ENCODE measurements around the gene EIF3L.

GRCh38 chr22:37925767-37926166 lies 76.5 kb downstream of the EIF3L start:
- TF ChIP-seq CTCF (conservative IDR thresholded peaks at IDR 0.05), result no peak
- TF ChIP-seq EZH2 (IDR thresholded peaks at IDR 0.05; ENCODE audit: low read depth), result no peak

Measured in PC-9 (cell line).